H9 (cell line): ENCODE measurements around the gene CHID1. TPM values are rescaled to one million over a fixed set of nuclear protein-coding genes. Genes with fewer than 3 reads are reported as not detected.

ENCODE experiments used
- DNase-seq: peaks from one replicate; pipeline ENCODE4 v3.0.0-alpha.2; 2017
- H2AFZ ChIP-seq: one replicate; pipeline ENCODE4 v1.6.1; 2013; ENCODE audit warnings: mild to moderate bottlenecking, low read length, control low read depth, moderate library complexity
- H2AK5ac ChIP-seq: 2 replicates; pipeline ENCODE4 v1.6.1; 2013; ENCODE audit warnings: low read length, control low read depth, mixed read lengths; ENCODE audit not compliant: insufficient read length
- H2BK120ac ChIP-seq: one replicate; pipeline ENCODE4 v1.6.1; 2013; ENCODE audit warnings: low read depth, mild to moderate bottlenecking, low read length, control low read depth, inconsistent platforms; ENCODE audit not compliant: poor library complexity, severe bottlenecking
- H2BK12ac ChIP-seq: 2 replicates; pipeline ENCODE4 v1.6.1; 2013; ENCODE audit warnings: low read length, control low read depth, mixed read lengths, low read depth; ENCODE audit not compliant: insufficient read length
- H2BK15ac ChIP-seq: 2 replicates; pipeline ENCODE4 v1.6.1; 2013; ENCODE audit warnings: low read depth, low read length, control low read depth
- H2BK20ac ChIP-seq: one replicate; pipeline ENCODE4 v1.6.1; 2013; ENCODE audit warnings: low read depth, mild to moderate bottlenecking, low read length, control low read depth, inconsistent platforms; ENCODE audit not compliant: poor library complexity, severe bottlenecking
- H2BK5ac ChIP-seq: 2 replicates; pipeline ENCODE4 v1.6.1; 2013; ENCODE audit warnings: low read length, control low read depth, mixed read lengths; ENCODE audit not compliant: insufficient read length
- H3K14ac ChIP-seq: 2 replicates; pipeline ENCODE4 v1.6.1; 2013; ENCODE audit warnings: low read length, control low read depth; ENCODE audit not compliant: insufficient read depth
- H3K18ac ChIP-seq: 2 replicates; pipeline ENCODE4 v1.6.1; 2013; ENCODE audit warnings: low read depth, mild to moderate bottlenecking, mixed read lengths, low read length, control low read depth; ENCODE audit not compliant: insufficient read length
- H3K23ac ChIP-seq: 2 replicates; pipeline ENCODE4 v1.6.1; 2013; ENCODE audit warnings: low read length, control low read depth, mixed read lengths, low read depth; ENCODE audit not compliant: insufficient read length
- H3K23me2 ChIP-seq: 2 replicates; pipeline ENCODE4 v1.6.1; 2013; ENCODE audit warnings: low read depth, mild to moderate bottlenecking, mixed read lengths, low read length, control low read depth; ENCODE audit not compliant: insufficient read length, poor library complexity, severe bottlenecking
- H3K27ac ChIP-seq: 2 replicates; pipeline ENCODE4 v1.5.1; 2013; ENCODE audit warnings: low read length, control low read depth, mixed read lengths, low read depth; ENCODE audit not compliant: insufficient read length
- H3K27me3 ChIP-seq: 2 replicates; pipeline ENCODE4 v1.6.1; 2013; ENCODE audit warnings: low read length, control low read depth, inconsistent platforms; ENCODE audit not compliant: insufficient read depth
- H3K4ac ChIP-seq: 2 replicates; pipeline ENCODE4 v1.6.1; 2013; ENCODE audit warnings: low read depth, mild to moderate bottlenecking, control low read depth, inconsistent platforms, low read length, moderate library complexity
- H3K4me1 ChIP-seq: 2 replicates; pipeline ENCODE4 v1.6.1; 2013; ENCODE audit warnings: low read length, control low read depth, inconsistent platforms; ENCODE audit not compliant: insufficient read depth
- H3K4me2 ChIP-seq: 2 replicates; pipeline ENCODE4 v1.6.1; 2013; ENCODE audit warnings: low read length, control low read depth, mixed read lengths; ENCODE audit not compliant: insufficient read length, insufficient read depth
- H3K56ac ChIP-seq: 2 replicates; pipeline ENCODE4 v1.6.1; 2013; ENCODE audit warnings: low read depth, mild to moderate bottlenecking, mixed read lengths, low read length, control low read depth; ENCODE audit not compliant: insufficient read length
- H3K79me1 ChIP-seq: 2 replicates; pipeline ENCODE4 v1.6.1; 2013; ENCODE audit warnings: low read depth, mild to moderate bottlenecking, moderate library complexity, low read length, control low read depth, inconsistent platforms; ENCODE audit not compliant: insufficient read depth, poor library complexity, severe bottlenecking
- H3K79me2 ChIP-seq: 2 replicates; pipeline ENCODE4 v1.6.1; 2013; ENCODE audit warnings: low read length, control low read depth, inconsistent platforms; ENCODE audit not compliant: insufficient read depth
- H3K9ac ChIP-seq: 2 replicates; pipeline ENCODE4 v1.6.1; 2013; ENCODE audit warnings: low read length, control low read depth, mixed read lengths; ENCODE audit not compliant: insufficient read length; ENCODE audit errors: extremely low read depth
- H3K9me3 ChIP-seq: one replicate; pipeline ENCODE4 v1.6.1; 2013; ENCODE audit warnings: low read depth, low read length, inconsistent platforms; ENCODE audit not compliant: control insufficient read depth
- H3T11ph ChIP-seq: one replicate; pipeline ENCODE4 v1.6.1; 2013; ENCODE audit warnings: mild to moderate bottlenecking, low read length, control low read depth, inconsistent platforms
- H4K20me1 ChIP-seq: one replicate; pipeline ENCODE4 v1.6.1; 2013; ENCODE audit not compliant: control insufficient read depth, insufficient read length, insufficient read depth
- H4K5ac ChIP-seq: 2 replicates; pipeline ENCODE4 v1.6.1; 2013; ENCODE audit warnings: low read depth, mild to moderate bottlenecking, mixed read lengths, low read length, control low read depth; ENCODE audit not compliant: insufficient read length
- H4K8ac ChIP-seq: replicated peaks from 2 replicates; pipeline ENCODE4 v1.6.1; 2013; ENCODE audit warnings: low read length, control low read depth, mixed read lengths, low read depth; ENCODE audit not compliant: insufficient read length
- H4K91ac ChIP-seq: 2 replicates; pipeline ENCODE4 v1.6.1; 2013; ENCODE audit warnings: low read depth, mild to moderate bottlenecking, moderate library complexity, mixed read lengths, low read length, control low read depth; ENCODE audit not compliant: insufficient read length
- H3K27ac Mint-ChIP-seq, 3 experiments: 2 replicates in 2 of 3; 3 replicates in 1 of 3; pipeline ENCODE4 v1.8.0; 2020 to 2021; ENCODE audit warnings: mixed read lengths in 3 of 3, mild to moderate bottlenecking in 1 of 3, moderate library complexity in 1 of 3
- H3K27me3 Mint-ChIP-seq: 2 replicates; pipeline ENCODE4 v1.8.0; 2021; ENCODE audit warnings: low read depth, mild to moderate bottlenecking, moderate library complexity, mixed read lengths
- H3K36me3 Mint-ChIP-seq, 3 experiments: 2 replicates in 2 of 3; 3 replicates in 1 of 3; pipeline ENCODE4 v1.8.0; 2020 to 2021; ENCODE audit warnings: low read depth in 3 of 3, mixed read lengths in 3 of 3; ENCODE audit not compliant: insufficient read depth in 1 of 3
- H3K4me1 Mint-ChIP-seq, 2 experiments: 2 replicates each; pipeline ENCODE4 v1.8.0; 2020; ENCODE audit warnings: mixed read lengths in 2 of 2
- H3K4me3 Mint-ChIP-seq, 2 experiments: 2 replicates in 1 of 2; 3 replicates in 1 of 2; pipeline ENCODE4 v1.8.0; 2020 to 2021; ENCODE audit warnings: mild to moderate bottlenecking in 2 of 2, mixed read lengths in 2 of 2, moderate library complexity in 1 of 2
- H3K9me3 Mint-ChIP-seq, 2 experiments: 2 replicates in 1 of 2; 3 replicates in 1 of 2; pipeline ENCODE4 v1.8.0; 2020; ENCODE audit warnings: mild to moderate bottlenecking in 2 of 2, mixed read lengths in 2 of 2, moderate library complexity in 1 of 2
- CTCF ChIP-seq: fragments of 200-600 bp; sonication (generic); conservative IDR thresholded peaks from 3 replicates; pipeline ENCODE4 v1.8.0; 2021; ENCODE audit warnings: antibody characterized with exemption, mild to moderate bottlenecking
- WGBS: extraction: QIAGEN DNeasy Blood & Tissue Kit; methylation state at CpG from one replicate; pipeline ENCODE4 v1.1.7; 2013; ENCODE audit warnings: missing lambda C conversion rate, low lambda C conversion rate, mixed read lengths; ENCODE audit not compliant: insufficient read length; ENCODE audit errors: extremely low coverage; 5-methylcytosine and 5-hydroxymethylcytosine counted together
- total RNA-seq: library from RNA; stranded (reverse); gene quantifications from 2 replicates; pipeline ENCODE4 v1.2.1, GENCODE V29; 2021

Gene CHID1
- total RNA-seq, 1 experiment from 2014 or later, result 89.4 TPM

GRCh38 chr11:953512-953911 is 42.9 kb upstream of the CHID1 start:
- Mint-ChIP-seq H3K4me3 (no peak overlapping the region), H3K27ac (peak overlapping the region in 2 of 3 experiments; percentile 24 to 94; a peak in 1 of 7 replicates), H3K9me3 (peaks cover 3 to 11% of the 10 kb centered on the region in 2 experiments; a peak in 4 of 5 replicates), H3K27me3 (no peaks in the 10 kb centered on the region), H3K36me3 (peaks cover 9 to 16% (median 11%) of the 10 kb centered on the region in 3 experiments), H3K4me1 (peaks cover 57 to 62% of the 10 kb centered on the region in 2 experiments)
- Histone ChIP-seq H3K9ac (no peak overlapping the region), H3K79me1 (peaks cover 6% of the 10 kb centered on the region), H2BK12ac (no peak overlapping the region), H3K23me2 (no peaks in the 10 kb centered on the region), H3K4ac (no peak overlapping the region), H4K91ac (no peak overlapping the region), H3K56ac (no peak overlapping the region), H3K27me3 (no peaks in the 10 kb centered on the region), H3K79me2 (peaks cover 11% of the 10 kb centered on the region; the same call in 1 of the 2 replicates), H2BK15ac (no peak overlapping the region), H2AK5ac (no peak overlapping the region), H4K8ac (no peak overlapping the region), H2AFZ (no peak overlapping the region), H2BK20ac (no peak overlapping the region), H3T11ph (no peak overlapping the region), H3K4me1 (peaks cover 8% of the 10 kb centered on the region; the same call in 1 of the 2 replicates), H2BK120ac (no peak overlapping the region), H4K20me1 (no peaks in the 10 kb centered on the region), H2BK5ac (no peak overlapping the region), H3K18ac (no peak overlapping the region), H3K9me3 (no peaks in the 10 kb centered on the region), H3K14ac (no peak overlapping the region), H3K23ac (no peak overlapping the region), H3K4me2 (no peak overlapping the region), H4K5ac (no peak overlapping the region), H3K27ac (no peak overlapping the region)
- no peak for TF ChIP-seq CTCF
- no CpG with 5 or more reads among the region's 13 CpGs for WGBS
- DNase-seq, result no peak
